K562 (cell line): ENCODE measurements around the gene CSNK1G1. TPM values are rescaled to one million over a fixed set of nuclear protein-coding genes. Genes with fewer than 3 reads are reported as not detected.
A peak's percentile ranks its signal among the peaks of the same experiment; 100 is the strongest.

Source experiments
- BRD4 ChIP-seq: fragments of 200-600 bp; sonication (generic); IDR thresholded peaks from 2 replicates; pipeline ENCODE4 v1.6.1; 2017; ENCODE audit warnings: inconsistent platforms
- CEBPB ChIP-seq: fragments of 450-650 bp; IDR thresholded peaks from 2 replicates; pipeline ENCODE4 v1.6.1; 2016; ENCODE audit warnings: missing genetic modification characterization, missing compliant biosample characterization
- DEAF1 ChIP-seq: fragments of 450-650 bp; formaldehyde crosslinking; IDR thresholded peaks from 2 replicates; pipeline ENCODE4 v1.4.0; 2020; ENCODE audit warnings: mild to moderate bottlenecking, moderate library complexity
- E2F5 ChIP-seq: sonication (generic); formaldehyde crosslinking; IDR thresholded peaks from 2 replicates; pipeline ENCODE4 v1.8.0; 2022; ENCODE audit warnings: mild to moderate bottlenecking, missing genetic modification reagents
- FOXJ2 ChIP-seq: fragments of 200-800 bp; sonication (Bioruptor generic); IDR thresholded peaks from 2 replicates; pipeline ENCODE4 v1.6.1; 2016; ENCODE audit warnings: missing genetic modification characterization, missing compliant biosample characterization
- HMGN3 ChIP-seq: IDR thresholded peaks from 2 replicates; pipeline ENCODE4 v1.6.1; 2011; ENCODE audit warnings: borderline replicate concordance, low read depth, mild to moderate bottlenecking, mixed read lengths, low read length; ENCODE audit not compliant: insufficient read length; ENCODE audit errors: extremely low read depth
- MAFK ChIP-seq: IDR thresholded peaks from 2 replicates; pipeline ENCODE4 v1.6.1; 2011; ENCODE audit warnings: low read length, improper control_type of control experiment
- MAX ChIP-seq: sonication (generic); formaldehyde crosslinking; IDR thresholded peaks from 2 replicates; pipeline ENCODE4 v1.9.0; 2022; ENCODE audit warnings: mild to moderate bottlenecking, missing genetic modification reagents
- MED1 ChIP-seq: sonication (generic); formaldehyde crosslinking; IDR thresholded peaks from 2 replicates; pipeline ENCODE4 v1.8.1; 2023; ENCODE audit warnings: missing genetic modification reagents, borderline replicate concordance
- POLR2AphosphoS5 ChIP-seq: IDR thresholded peaks from 2 replicates; pipeline ENCODE4 v1.6.1; 2011; ENCODE audit warnings: mild to moderate bottlenecking, low read depth, low read length, moderate library complexity; ENCODE audit not compliant: control insufficient read depth, insufficient read depth
- PPARD ChIP-seq: fragments of 250-450 bp; sonication (Bioruptor Pico); IDR thresholded peaks from 2 replicates; pipeline ENCODE4 v1.8.0; 2022; ENCODE audit warnings: inconsistent platforms, mild to moderate bottlenecking, moderate library complexity
- RB1 ChIP-seq: fragments of 450-650 bp; IDR thresholded peaks from 2 replicates; pipeline ENCODE4 v1.6.1; 2017; ENCODE audit warnings: low read depth, mild to moderate bottlenecking
- SMC3 ChIP-seq: conservative IDR thresholded peaks from 2 replicates; pipeline ENCODE4 v1.6.1; 2011; ENCODE audit warnings: low read depth, low read length, improper control_type of control experiment; ENCODE audit not compliant: insufficient read depth
- STAG1 ChIP-seq: sonication (generic); formaldehyde crosslinking; IDR thresholded peaks from 2 replicates; pipeline ENCODE4 v1.5.0; 2020; ENCODE audit warnings: missing genetic modification reagents, borderline replicate concordance
- TFAP4 ChIP-seq: sonication (generic); formaldehyde crosslinking; IDR thresholded peaks from 2 replicates; pipeline ENCODE4 v1.8.0; 2022; ENCODE audit warnings: missing genetic modification reagents, mild to moderate bottlenecking, moderate library complexity, borderline replicate concordance
- U2AF2 ChIP-seq: fragments of 200-400 bp; formaldehyde crosslinking; optimal IDR thresholded peaks from 2 replicates; pipeline ENCODE3; 2017; ENCODE audit warnings: low read depth, mild to moderate bottlenecking, low read length
- XRCC3 ChIP-seq: fragments of 450-650 bp; IDR thresholded peaks from 2 replicates; pipeline ENCODE4 v1.6.1; 2017; ENCODE audit warnings: mild to moderate bottlenecking, moderate library complexity
- XRCC4 ChIP-seq: IDR thresholded peaks from one replicate; pipeline ENCODE4 v1.6.1; 2011; ENCODE audit not compliant: insufficient read depth, insufficient read length; ENCODE audit errors: extremely low read depth
- ZNF140 ChIP-seq: fragments of 250-450 bp; sonication (Bioruptor Pico); IDR thresholded peaks from 2 replicates; pipeline ENCODE4 v1.8.0; 2021; ENCODE audit warnings: moderate library complexity, mild to moderate bottlenecking, inconsistent platforms
- ZNF518B ChIP-seq: fragments of 250-450 bp; sonication (Bioruptor Pico); IDR thresholded peaks from 2 replicates; pipeline ENCODE4 v1.5.0; 2021; ENCODE audit warnings: mild to moderate bottlenecking, moderate library complexity
- polyA plus RNA-seq, 8 experiments: library from polyadenylated mRNA; depleted of rRNA in 4 of 8; stranded (reverse) in 5 of 8; unstranded in 3 of 8; fragments of >200 nt; fragmentation: Nextera tagmentation in 2 of 8; fragmentation: Illumina TruSeq in 1 of 8; extraction: Ambion mirVana in 2 of 8; extraction: Trizol in 1 of 8; gene quantifications; 2 replicates each; pipeline versions ENCODE4 v1.2.1 to v1.2.3, GENCODE V29; 2011 to 2014; ENCODE audit warnings: inconsistent platforms in 1 of 8, missing spikeins in 1 of 8
- total RNA-seq, 7 experiments: library from RNA; depleted of rRNA in 6 of 7; stranded (reverse); fragments of >200 nt in 6 of 7; fragmentation: Illumina TruSeq in 2 of 7; extraction: Trizol in 2 of 7; gene quantifications; 2 replicates each; pipeline versions ENCODE4 v1.2.1 to v1.2.3, GENCODE V29; 2011 to 2021; ENCODE audit warnings: low replicate concordance in 1 of 7

The CSNK1G1 gene
- total and polyA plus RNA-seq, 9 of the 15 experiments (the other 6 are each of a cell fraction or from before 2014, with no cell fraction given): 4.5 to 18.5 (median 9.5) TPM

- TF ChIP-seq ZNF518B (CRISPR knock-in tag) (no peak), PPARD (CRISPR knock-in tag) (no peak), SMC3 (no peak), TFAP4 (peak; percentile 77), XRCC4 (no peak), RB1 (no peak), FOXJ2 (tag) (peak; percentile 58; the same call in 1 of the 2 replicates), U2AF2 (no peak), DEAF1 (no peak; the same call in 1 of the 2 replicates), ZNF140 (CRISPR knock-in tag) (no peak), POLR2AphosphoS5 (peak; percentile 76), HMGN3 (no peak), CEBPB (tag) (peak; percentile 87), E2F5 (CRISPR knock-in tag) (no peak), XRCC3 (no peak), MAX (CRISPR knock-in tag) (no peak), MAFK (peak; percentile 27; the same call in 1 of the 2 replicates), STAG1 (CRISPR knock-in tag) (no peak), MED1 (CRISPR knock-in tag) (no peak), BRD4 (no peak)
Measured at GRCh38 chr15:64216730-64217428, 139.1 kb downstream of the CSNK1G1 start (continued).
